GM19468 (cell line): ENCODE results near the gene RRM1.

Source experiments
- ATAC-seq: cut with Tn5 transposase; IDR thresholded peaks from one replicate; pipeline ENCODE4 v1.9.1; 2021; ENCODE audit warnings: mild to moderate bottlenecking, moderate library complexity, moderate number of reproducible peaks; ENCODE audit not compliant: unreplicated experiment; ENCODE audit errors: extremely low read depth

Gene RRM1

DNA sequence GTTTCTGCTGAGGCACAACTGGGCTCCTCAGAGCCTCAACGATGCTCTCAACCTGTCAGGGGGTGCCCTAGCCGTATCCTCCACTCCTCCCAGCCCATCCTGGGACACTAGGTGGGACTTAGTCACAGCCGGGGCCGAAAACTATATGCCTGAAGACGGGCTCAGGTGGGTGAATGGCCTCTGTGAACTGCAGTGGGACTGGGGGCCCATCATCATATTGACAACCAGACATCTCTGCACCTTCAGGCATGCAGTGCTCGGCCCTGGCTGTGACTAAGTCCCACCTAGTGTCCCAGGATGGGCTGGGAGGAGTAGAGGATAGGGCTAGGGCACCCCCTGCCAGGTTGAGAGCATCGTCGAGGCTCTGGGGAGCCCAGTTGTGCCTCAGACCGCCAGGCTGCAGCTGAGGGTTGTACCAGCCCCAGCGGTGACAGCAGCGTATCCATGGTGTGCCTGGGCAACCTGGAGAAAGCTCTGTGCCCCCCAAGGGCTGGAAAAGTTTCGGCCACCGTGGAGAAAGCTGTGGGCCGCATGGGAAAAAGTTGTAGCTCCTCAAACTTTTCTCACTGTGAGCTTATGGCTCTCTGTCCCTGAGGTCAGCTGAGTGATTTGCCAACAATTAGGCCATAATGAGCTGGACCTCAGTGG is 88.9 kb downstream of the RRM1 start:
- ATAC-seq = no peak

DNA sequence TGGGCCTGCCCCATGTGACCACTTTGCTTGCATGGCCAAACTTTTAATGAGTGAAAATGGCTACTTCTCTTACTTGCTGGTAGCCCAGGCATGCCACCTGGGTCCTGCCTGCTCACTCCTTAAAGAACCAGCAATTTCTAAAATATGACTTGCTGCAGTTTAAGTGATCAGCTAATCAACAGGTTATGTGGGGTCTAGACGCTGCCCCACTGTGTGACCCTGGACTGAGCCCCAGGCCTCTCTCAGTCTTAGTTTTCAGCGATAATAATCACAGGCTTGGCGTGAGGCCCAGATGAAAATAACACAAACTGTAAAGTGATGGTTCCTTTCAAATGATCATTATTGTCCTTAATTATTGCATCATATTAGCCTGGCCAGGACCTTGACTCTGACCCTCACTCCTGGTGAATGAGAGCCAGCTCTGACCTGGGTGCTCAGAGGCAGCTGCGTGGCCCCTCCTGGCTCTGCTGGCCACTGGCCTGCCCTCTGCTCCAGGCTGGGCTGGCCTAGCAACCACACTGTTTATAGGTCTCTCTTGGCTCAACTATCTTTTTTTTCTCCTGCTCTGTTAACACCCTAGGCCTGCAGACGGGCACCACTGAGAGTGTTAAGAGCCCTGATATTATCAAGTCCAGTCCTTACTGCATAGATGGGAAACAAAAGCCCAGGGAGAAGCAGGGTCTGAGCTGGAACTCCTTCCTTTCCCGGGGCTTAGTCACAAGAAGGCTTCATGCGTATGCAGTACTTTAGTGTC is 89.7 kb downstream of the RRM1 start:
- no peak for ATAC-seq

GRCh38 chr11:4185561-4185960 is 91.0 kb downstream of the RRM1 start:
- no peak for ATAC-seq

DNA sequence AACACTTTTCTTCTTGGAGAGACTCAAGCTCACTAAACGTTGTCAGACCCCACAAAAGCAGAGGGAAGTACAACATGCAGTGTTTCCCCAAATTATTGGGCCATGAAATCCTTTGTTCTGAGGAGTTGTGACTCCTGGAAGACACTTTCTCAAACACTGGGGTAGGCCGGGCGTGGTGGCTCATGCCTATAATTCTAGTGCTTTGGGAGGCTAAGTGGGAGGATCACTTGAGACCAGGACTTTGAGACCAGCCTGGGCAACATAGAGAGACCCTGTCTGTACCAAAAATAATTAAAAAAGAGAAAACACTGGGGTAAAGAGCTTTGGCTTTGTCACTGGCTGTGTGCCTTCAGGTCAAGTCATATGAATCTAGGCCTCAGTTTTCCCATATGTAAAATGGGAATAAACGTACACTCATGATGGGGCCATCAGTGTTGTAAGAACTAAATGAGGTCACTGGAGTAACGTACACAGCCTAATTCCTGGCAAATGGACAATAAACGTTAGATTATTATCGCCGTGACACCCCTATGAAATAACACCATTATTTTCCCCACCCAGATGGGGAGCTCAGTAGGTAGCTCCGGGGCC is 92.0 kb downstream of the RRM1 start:
- no peak for ATAC-seq

DNA sequence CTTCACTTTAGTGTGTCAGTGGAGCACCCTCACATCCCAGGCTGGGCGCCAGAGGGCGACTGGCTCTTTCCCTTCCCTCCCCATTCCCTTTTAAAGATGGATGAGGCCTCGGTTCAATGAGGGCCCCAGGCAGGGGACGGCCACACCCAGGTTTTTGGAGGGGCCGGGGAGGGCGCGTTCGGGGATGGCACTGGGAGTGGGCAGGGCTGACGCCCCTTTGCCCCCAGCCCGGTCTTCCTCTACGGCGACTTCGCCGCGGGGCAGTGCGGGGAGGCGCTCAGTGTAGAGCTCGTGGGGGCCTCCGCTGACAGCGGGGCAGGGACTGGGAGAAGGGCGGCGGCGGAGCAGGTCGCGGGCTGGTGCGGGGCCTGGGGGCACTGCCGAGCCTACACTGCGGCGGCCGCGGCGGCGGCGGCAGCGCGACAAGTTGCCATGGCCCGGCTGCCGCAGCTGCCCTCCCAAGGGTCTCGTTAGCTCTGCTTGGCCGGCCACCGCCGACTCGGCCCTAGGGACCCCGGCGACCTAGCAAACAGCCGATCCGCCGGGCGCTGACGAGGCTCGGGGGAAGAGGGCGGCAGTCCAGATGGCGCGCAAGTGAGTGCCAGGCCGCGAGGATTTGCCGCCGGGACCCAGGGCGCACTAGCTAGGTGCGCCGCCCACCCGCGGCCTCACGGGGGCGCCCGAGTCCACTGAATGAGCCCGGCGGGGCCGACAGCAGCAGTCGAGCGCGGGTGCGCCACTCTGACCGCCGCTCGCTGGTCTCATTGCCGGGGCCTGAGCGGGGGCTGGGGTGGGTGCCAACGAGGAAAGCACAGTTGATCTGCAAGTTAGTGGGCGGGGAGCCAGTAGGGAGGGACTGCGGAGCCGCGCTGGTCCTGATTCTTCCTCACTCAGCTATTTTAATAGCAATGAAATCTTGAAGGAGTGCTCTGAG is 92.7 kb downstream of the RRM1 start:
- peak; percentile 80 for ATAC-seq
